GM18861 (cell line): ENCODE results near the gene KRTAP10-11.
"Not testable (repeated sequence)": the region's sequence is repeated elsewhere in the genome, so short reads cannot be mapped to it uniquely, and the experiment has no call there.

ENCODE experiments used
- ATAC-seq: cut with Tn5 transposase; IDR thresholded peaks from one replicate; pipeline ENCODE4 v1.9.1; 2021; ENCODE audit not compliant: unreplicated experiment

Gene KRTAP10-11

GRCh38 chr21:44638506-44639330 lies 7.5 kb upstream of the KRTAP10-11 start:
- ATAC-seq = not testable (repeated sequence)

DNA sequence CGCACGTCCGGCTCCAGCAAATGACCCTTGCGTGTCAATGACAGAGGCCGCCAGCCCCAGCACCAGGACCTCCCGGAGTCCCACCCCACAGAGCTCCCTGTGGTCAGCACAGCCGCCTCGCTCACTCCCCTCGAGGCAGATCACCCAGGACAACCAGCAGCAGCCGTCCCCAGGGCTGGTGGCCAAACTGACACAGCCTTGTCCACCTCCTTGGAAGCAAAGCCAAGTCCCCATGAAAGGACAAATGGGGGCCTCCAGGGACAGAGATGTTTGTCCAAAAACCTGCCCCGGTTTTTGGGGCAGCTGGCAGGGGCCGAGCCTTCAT lies 6.9 kb upstream of the KRTAP10-11 start:
- ATAC-seq = no peak

- no peak for ATAC-seq
Observed at GRCh38 chr21:44640761-44641160, 5.5 kb upstream of the KRTAP10-11 start.

DNA sequence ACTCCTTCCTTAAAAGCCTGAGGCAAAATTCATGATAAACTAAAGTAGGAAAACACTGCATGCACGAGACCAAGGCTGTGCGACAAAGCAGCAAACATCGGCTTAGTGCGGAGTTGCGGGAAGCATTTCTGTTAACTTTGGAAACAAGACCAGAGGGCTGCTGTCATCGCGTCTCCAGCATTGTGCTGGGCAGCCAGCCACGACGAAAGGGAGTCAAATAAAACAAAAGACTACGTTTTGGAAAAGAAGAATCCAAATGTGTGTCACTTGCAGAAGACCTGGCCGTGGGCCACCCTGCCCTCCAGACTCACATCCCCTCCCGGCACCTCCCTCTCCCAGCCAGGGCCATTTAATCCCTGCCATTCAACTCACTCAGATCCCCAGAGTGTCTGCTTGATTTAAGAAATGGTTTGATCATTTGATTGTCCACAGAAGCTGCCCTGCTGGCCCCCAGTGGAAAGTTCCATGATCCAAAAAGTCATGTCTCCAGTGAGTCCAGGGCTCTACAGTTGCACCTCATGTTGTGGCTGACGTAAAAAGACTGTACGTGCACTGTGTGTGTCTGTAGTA lies 2.4 kb upstream of the KRTAP10-11 start:
- ATAC-seq = no peak

DNA sequence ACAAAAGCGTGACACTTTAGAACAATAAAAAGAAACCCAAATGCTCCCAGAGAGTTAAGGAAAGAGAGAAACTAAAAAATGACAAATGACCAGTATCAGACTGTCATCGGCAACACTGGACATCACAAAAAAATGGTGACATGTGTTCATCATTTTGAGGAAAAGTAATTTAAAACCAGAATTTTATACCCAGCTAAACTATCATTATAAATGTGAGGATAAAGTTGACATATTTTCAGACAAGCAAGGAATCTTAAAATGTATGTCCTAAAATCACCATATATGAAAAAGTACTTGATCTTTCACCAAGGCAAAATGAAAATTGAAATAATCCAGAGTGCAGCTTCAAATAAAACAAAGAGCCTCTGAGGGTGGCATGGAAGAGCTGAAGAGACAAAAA lies 1.3 kb upstream of the KRTAP10-11 start:
- ATAC-seq = no peak

GRCh38 chr21:44647222-44647552 lies 973 bp downstream of the KRTAP10-11 start:
- no peak for ATAC-seq

DNA sequence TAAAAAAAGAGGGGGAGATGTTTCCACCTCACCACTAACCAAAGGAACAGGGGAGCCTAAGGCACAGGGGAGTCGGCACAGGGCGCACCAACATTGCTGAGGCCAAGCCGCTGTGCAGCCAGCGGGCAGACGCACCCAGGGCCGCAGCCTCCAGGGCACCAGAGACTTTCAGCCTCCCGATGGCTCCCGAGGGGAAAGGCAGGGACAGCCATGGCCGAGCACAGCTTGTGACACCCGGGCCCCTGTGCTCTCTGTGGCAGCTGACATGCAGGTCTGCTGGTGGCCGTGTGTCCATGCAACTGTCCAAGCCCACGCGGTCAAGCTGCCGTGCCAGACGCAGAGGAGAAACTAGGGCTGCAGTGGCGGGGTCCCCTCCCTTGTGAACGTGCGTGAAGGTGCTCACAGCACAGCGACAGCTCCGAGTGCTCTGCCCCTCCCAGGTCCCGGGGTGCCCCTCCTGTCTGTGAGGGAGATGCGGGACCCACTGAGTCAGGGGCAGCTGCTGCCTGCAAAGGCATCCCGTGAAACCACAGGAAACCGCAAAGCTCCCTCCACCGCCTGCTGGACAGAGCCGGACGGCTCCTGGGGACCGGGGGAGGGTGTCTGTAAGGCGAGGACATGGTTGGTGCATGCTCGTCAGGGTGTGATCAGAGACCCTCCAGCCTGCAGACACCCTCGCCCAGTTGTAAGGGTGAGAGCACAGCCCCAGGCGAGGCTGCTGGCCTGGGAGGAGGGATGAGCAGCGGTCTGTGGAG lies 2.5 kb downstream of the KRTAP10-11 start:
- no peak for ATAC-seq

DNA sequence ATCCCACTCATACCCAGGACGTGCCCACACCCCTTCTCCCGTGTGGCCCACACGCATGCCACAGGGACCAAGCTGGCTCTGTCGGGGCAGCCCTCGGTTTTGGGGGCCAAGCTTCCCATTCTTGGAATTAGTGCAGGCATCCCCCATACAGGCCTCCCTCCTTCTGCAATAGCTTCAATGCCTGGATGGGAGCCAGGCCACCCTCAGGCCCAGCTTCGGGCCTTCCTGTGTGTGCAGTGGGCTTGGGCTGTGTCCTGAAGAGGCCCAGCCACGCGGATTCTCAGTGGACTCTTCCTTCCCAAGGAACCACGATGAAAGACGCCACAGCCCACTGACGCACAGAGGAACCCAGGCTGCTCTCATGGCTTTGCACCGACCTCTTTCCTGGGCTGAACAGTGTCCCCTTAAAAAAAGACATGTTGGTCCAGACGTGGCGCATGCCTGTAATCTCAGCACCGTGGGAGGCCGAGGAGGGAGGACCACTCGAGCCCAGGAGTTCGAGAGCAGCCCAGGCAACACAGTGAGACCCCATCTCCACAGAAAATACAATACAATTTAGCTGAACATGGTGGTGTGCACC lies 3.4 kb downstream of the KRTAP10-11 start:
- no peak for ATAC-seq

DNA sequence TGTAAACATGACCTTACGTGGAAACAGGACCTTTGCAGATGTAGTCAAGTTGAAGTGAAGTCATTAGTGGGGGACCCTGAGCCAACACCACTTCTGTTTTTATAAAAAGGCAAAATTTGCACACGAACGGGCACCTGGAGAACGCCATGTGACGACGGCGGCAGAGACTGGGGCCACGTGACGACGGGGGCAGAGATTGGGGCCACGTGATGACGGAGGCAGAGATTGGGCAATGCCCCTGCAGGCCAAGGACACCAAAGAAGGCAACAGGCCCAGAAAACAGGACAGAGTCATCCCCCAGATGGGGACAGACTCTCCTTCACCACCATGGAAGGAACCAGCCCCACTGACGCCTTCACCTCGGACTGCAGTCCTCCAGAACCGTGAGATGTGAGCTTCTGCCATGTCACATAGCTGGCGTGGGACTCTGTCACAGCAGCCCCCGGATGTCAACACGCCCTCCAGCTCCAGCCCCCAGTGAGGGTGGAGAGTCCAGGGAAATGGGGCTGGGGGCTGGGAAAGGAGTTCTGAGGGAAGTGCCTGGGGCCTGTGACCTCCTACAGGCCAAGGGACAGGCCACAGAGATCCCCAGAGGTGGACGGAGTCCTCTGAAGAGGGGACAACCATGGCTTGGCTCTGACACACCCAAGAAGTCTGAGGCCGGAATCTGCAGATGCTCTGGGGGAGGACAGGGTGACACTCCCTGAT lies 4.2 kb downstream of the KRTAP10-11 start:
- no peak for ATAC-seq

- no peak for ATAC-seq
Observed at GRCh38 chr21:44650973-44651675, 4.9 kb downstream of the KRTAP10-11 start.

DNA sequence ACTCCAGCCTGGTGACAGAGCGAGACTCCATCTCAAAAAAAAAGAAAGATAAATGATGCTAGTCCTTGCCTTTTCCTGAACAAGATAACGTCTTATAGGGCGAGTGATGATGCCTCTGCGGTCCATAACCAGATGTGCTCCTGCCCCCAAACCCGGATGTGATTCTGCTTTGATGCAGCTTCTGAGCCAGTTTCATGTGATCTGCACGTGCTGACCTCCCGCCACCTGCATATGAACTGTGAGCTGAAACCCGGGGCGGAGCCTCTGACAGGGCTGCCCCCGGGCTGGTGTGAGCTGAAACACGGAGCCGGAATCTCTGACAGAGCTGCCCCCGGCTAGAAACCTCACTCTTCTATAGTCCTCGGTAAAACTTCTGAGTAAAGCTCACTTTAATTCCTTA lies 6.9 kb downstream of the KRTAP10-11 start:
- ATAC-seq = no peak

DNA sequence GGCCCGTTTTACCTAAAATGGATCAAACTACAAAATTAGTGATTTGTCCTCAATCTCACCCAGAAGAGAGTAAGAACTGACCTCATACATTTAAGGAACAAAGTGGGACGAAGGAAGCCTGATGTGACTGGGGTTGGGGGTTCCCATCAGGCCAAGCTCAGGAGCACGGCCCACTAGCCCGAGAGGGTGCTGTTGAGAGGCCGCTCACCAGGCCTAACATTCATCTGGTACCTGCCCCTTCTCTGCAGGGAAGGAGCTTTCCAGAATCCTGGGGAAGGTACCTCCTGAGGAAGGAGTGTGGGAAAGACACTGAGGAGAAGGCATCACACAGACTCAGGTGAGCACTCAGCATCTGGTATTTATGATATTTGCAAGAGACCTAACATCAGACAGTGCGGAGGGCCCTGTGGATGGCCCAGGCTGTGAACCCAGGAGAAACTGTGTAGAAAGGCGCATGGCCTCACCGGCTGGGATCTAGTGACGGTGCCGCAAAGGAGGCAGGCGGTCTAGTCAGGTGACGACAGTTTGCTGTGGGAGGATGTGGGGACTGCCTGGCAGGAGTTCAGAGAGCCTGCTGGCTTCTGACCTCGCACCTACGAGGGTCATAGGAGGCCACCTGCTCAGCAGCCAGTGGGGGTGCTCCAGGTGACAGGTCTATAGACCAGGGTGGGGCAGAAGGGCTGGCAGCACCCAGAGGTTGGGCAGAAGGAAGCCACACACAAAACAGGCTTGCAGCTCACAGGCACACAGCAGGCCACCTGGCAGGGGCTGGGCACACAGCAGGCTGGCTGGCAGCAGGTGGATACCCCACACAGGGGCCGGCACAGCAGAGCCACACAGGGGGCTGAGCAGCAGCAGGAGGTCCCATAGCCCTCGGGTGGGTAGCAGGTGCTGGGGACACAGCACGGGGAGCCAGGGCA lies 7.7 kb downstream of the KRTAP10-11 start:
- no peak for ATAC-seq

GRCh38 chr21:44654576-44655175 lies 8.5 kb downstream of the KRTAP10-11 start, which contains the start of gene KRTAP12-4:
Gene KRTAP12-4 (minus strand): TSS chr21:44654659. CDS start chr21:44654614, 45 bp downstream.
- ATAC-seq = no peak

DNA sequence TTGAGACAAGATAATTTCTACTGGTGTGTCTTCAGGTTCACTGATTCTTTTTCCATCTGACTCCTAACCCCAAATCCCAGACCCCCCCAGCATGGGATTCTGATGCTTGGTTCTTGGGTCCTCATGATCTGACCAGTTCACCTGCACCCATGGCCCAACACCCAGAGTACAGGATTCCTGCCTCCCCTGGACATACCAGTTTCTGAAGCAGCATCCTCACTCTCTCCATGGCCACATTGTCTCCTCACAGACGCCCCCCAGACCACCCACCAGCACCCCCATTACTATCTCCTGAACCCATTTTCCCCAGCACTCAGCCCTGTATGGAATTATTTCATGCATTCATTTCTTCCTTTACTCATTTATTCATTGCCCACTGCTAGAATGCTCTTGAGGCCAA lies 10.7 kb downstream of the KRTAP10-11 start:
- no peak for ATAC-seq

- no peak for ATAC-seq
Observed at GRCh38 chr21:44657635-44658540, 11.7 kb downstream of the KRTAP10-11 start, which contains the start of gene KRTAP12-3. Gene KRTAP12-3 (plus strand): TSS chr21:44657932. CDS start chr21:44657980, 48 bp downstream.

- ATAC-seq = no peak
Observed at GRCh38 chr21:44658541-44658910, 12.3 kb downstream of the KRTAP10-11 start.

- ATAC-seq = no peak
Observed at GRCh38 chr21:44658913-44659595, 12.8 kb downstream of the KRTAP10-11 start.
